K562 (cell line): Measurements from ENCODE around the gene CAMK2N1. TPM values are rescaled to one million over a fixed set of nuclear protein-coding genes. Genes with fewer than 3 reads are reported as not detected.

ENCODE experiments used
- ARHGAP35 ChIP-seq: fragments of 450-650 bp; IDR thresholded peaks from 2 replicates; pipeline ENCODE4 v1.6.1; 2018; ENCODE audit not compliant: partially characterized antibody
- CREB5 ChIP-seq: fragments of 250-450 bp; sonication (Bioruptor Pico); IDR thresholded peaks from 2 replicates; pipeline ENCODE4 v1.5.0; 2020; ENCODE audit warnings: mild to moderate bottlenecking
- SMAD1 ChIP-seq: fragments of 150-350 bp; IDR thresholded peaks from 2 replicates; pipeline ENCODE4 v1.6.1; 2014; ENCODE audit warnings: low read length, low read depth; ENCODE audit not compliant: partially characterized antibody
- polyA plus RNA-seq, 8 experiments: library from polyadenylated mRNA; depleted of rRNA in 4 of 8; stranded (reverse) in 5 of 8; unstranded in 3 of 8; fragments of >200 nt; fragmentation: Nextera tagmentation in 2 of 8; fragmentation: Illumina TruSeq in 1 of 8; extraction: Ambion mirVana in 2 of 8; extraction: Trizol in 1 of 8; gene quantifications; 2 replicates each; pipeline versions ENCODE4 v1.2.1 to v1.2.3, GENCODE V29; 2011 to 2014; ENCODE audit warnings: inconsistent platforms in 1 of 8, missing spikeins in 1 of 8
- total RNA-seq, 7 experiments: library from RNA; depleted of rRNA in 6 of 7; stranded (reverse); fragments of >200 nt in 6 of 7; fragmentation: Illumina TruSeq in 2 of 7; extraction: Trizol in 2 of 7; gene quantifications; 2 replicates each; pipeline versions ENCODE4 v1.2.1 to v1.2.3, GENCODE V29; 2011 to 2021; ENCODE audit warnings: low replicate concordance in 1 of 7
- TF ChIP-seq, protein P1 (sequence below), 2 experiments: fragments of 200-800 bp in 1 of 2; sonication (Bioruptor generic) in 1 of 2; sonication (generic) in 1 of 2; formaldehyde crosslinking in 1 of 2; IDR thresholded peaks in 1 of 2; conservative IDR thresholded peaks in 1 of 2; 2 replicates each; pipeline versions ENCODE4 v1.5.0 to v1.6.1; 2016 to 2020; ENCODE audit warnings: missing compliant biosample characterization in 1 of 2, missing genetic modification characterization in 1 of 2, missing genetic modification reagents in 1 of 2
- TF ChIP-seq, protein P2 (sequence below): fragments of 450-650 bp; IDR thresholded peaks from 2 replicates; pipeline ENCODE4 v1.7.0; 2016; ENCODE audit warnings: borderline replicate concordance

Gene CAMK2N1
- total and polyA plus RNA-seq, 9 of the 15 experiments (the other 6 are each of a cell fraction or from before 2014, with no cell fraction given), result 0.09 to 1.4 (median 0.34) TPM

DNA sequence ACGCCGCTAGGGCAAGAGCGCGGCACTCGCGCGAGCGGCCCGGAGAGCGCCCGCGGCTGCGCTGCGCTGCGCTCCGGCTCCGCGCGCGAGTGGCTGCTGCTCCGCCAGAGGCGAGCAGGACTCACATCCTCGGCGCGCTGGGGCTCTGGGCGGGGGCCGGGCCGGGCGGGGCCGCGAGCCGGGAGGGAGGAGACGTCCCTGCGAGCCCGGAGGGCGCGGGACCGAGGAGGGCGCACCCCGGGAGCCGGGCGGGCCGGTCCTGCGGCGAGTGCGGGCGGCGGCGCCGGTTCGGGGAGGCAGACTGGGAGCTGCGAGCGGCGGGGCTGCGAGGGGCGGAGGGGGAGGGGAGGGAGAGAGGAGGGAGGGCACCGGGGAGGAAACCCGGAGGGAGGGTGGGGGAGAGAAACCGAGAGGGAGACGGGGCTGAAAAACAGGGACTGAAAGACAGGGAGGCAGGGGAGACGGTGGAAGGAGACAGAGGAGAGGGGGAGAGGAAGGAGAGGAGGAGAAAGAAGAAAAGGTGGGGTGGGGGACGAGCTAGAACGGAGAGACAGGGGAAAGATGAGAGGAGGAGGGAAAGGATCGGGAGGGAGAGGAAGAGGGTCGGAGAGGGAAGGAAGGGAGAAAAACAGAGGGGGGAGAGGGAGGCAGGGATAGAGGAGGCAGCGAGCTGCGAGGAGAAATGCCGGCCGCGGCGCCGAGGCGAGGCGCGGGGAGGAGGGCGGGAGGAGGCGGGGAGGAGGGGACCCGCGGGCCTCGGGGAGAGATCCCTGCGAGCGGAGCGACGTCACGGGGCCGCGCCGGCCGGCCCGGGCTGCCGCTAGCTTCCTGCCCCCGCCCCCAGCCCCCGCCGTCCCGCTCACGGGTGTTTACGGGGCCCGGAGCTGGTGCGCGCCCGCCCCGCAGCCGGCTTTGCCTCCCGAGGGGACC, at the start of gene CAMK2N1 (continued):
- TF ChIP-seq CREB5, result no peak
- TF ChIP-seq ARHGAP35, result peak; percentile 55
- TF ChIP-seq, protein P1, sequence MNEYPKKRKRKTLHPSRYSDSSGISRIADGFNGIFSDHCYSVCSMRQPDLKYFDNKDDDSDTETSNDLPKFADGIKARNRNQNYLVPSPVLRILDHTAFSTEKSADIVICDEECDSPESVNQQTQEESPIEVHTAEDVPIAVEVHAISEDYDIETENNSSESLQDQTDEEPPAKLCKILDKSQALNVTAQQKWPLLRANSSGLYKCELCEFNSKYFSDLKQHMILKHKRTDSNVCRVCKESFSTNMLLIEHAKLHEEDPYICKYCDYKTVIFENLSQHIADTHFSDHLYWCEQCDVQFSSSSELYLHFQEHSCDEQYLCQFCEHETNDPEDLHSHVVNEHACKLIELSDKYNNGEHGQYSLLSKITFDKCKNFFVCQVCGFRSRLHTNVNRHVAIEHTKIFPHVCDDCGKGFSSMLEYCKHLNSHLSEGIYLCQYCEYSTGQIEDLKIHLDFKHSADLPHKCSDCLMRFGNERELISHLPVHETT (CRISPR knock-in tag; conservative IDR thresholded peaks at IDR 0.05 in 1 of 2, IDR thresholded peaks at IDR 0.05 in 1 of 2), result peak in 1 of 2 experiments; percentile 58; a peak in 1 of 4 replicates
- TF ChIP-seq, protein P2, sequence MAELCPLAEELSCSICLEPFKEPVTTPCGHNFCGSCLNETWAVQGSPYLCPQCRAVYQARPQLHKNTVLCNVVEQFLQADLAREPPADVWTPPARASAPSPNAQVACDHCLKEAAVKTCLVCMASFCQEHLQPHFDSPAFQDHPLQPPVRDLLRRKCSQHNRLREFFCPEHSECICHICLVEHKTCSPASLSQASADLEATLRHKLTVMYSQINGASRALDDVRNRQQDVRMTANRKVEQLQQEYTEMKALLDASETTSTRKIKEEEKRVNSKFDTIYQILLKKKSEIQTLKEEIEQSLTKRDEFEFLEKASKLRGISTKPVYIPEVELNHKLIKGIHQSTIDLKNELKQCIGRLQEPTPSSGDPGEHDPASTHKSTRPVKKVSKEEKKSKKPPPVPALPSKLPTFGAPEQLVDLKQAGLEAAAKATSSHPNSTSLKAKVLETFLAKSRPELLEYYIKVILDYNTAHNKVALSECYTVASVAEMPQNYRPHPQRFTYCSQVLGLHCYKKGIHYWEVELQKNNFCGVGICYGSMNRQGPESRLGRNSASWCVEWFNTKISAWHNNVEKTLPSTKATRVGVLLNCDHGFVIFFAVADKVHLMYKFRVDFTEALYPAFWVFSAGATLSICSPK, result peak; percentile 77; the same call in 1 of the 2 replicates
- TF ChIP-seq SMAD1, result no peak
